GM23248 (cell line): ENCODE data around the gene SPOCK2.

Source experiments
- EZH2 ChIP-seq: fragments of 200-600 bp; sonication (generic); IDR thresholded peaks from 2 replicates; pipeline ENCODE4 v1.6.1; 2018; ENCODE audit warnings: antibody characterized with exemption, mild to moderate bottlenecking; ENCODE audit not compliant: insufficient read depth, poor library complexity, severe bottlenecking
- EZH2phosphoT487 ChIP-seq: fragments of 200-600 bp; sonication (generic); IDR thresholded peaks from 2 replicates; pipeline ENCODE4 v1.6.1; 2018; ENCODE audit warnings: antibody characterized with exemption, moderate library complexity, mild to moderate bottlenecking, low read depth; ENCODE audit not compliant: insufficient read depth

- TF ChIP-seq EZH2 (no peak), EZH2phosphoT487 (no peak)
Observed at GRCh38 chr10:72095195-72095594, 6.8 kb upstream of the SPOCK2 start.
